Peyer's patch (tissue), 4 donors: ENCODE results near the gene NUFIP1. TPM values are rescaled to one million over a fixed set of nuclear protein-coding genes. Genes with fewer than 3 reads are reported as not detected.

Experiments
- DNase-seq, 3 donors: peaks; one replicate each; pipeline ENCODE4 v3.0.0-alpha.2; 2017 to 2019
- H3K27ac ChIP-seq, 4 donors: fragments of 200-600 bp; sonication (generic); one replicate each; pipeline ENCODE4 v1.5.1; 2016 to 2019
- H3K27me3 ChIP-seq, 2 donors: fragments of 200-600 bp; sonication (generic); one replicate each; pipeline ENCODE4 v1.5.1; 2019
- H3K36me3 ChIP-seq, 3 donors: fragments of 200-600 bp; sonication (generic); one replicate each; pipeline ENCODE4 v1.5.1; 2016 to 2019
- H3K4me1 ChIP-seq, 4 donors: fragments of 200-600 bp; sonication (generic); one replicate each; pipeline ENCODE4 v1.5.1; 2016 to 2019
- H3K4me3 ChIP-seq, 4 donors: fragments of 200-600 bp; sonication (generic); 1 replicate in 3 of 4; 2 replicates in 1 of 4; pipeline ENCODE4 v1.5.1; 2016 to 2019; ENCODE audit warnings: mild to moderate bottlenecking in 1 of 4
- H3K9me3 ChIP-seq, 4 donors: fragments of 200-600 bp; sonication (generic); one replicate each; pipeline ENCODE4 v1.5.1; 2016 to 2019; ENCODE audit warnings: mild to moderate bottlenecking in 1 of 4
- CTCF ChIP-seq, 6 experiments: fragments of 450-650 bp in 4 of 6; fragments of 200-600 bp in 2 of 6; sonication (generic) in 1 of 6; IDR thresholded peaks; one replicate each; pipeline ENCODE4 v1.5.1; 2017 to 2019; ENCODE audit warnings: antibody characterized with exemption in 6 of 6, mild to moderate bottlenecking in 3 of 6, moderate library complexity in 1 of 6
- POLR2A ChIP-seq, 2 donors: fragments of 450-650 bp; IDR thresholded peaks; one replicate each; pipeline ENCODE4 v1.5.1; 2017; ENCODE audit warnings: antibody characterized with exemption in 2 of 2, mild to moderate bottlenecking in 2 of 2, moderate library complexity in 2 of 2
- total RNA-seq, 4 donors: library from RNA; depleted of rRNA; stranded (reverse); fragments of >200 nt; gene quantifications; one replicate each; pipeline ENCODE4 v1.1.0, GENCODE V29; 2016

NUFIP1 gene
- total RNA-seq, 4 donors from 2014 or later: 0.76 to 4.1 (median 2.1) TPM

GRCh38 chr13:44976196-44976595 is 13.1 kb downstream of the NUFIP1 start:
- Histone ChIP-seq H3K27ac (no peak overlapping the region), H3K36me3 (peaks cover 0 to 30% (median 0%) of the 10 kb centered on the region in 3 donors), H3K9me3 (no peaks in the 10 kb centered on the region), H3K4me3 (no peak overlapping the region), H3K27me3 (no peaks in the 10 kb centered on the region), H3K4me1 (no peaks in the 10 kb centered on the region)
- DNase-seq: no peak
- TF ChIP-seq CTCF (IDR thresholded peaks at IDR 0.05) (no peak), POLR2A (IDR thresholded peaks at IDR 0.05) (no peak)

GRCh38 chr13:44974056-44974793 is 15.0 kb downstream of the NUFIP1 start:
- H3K9me3 ChIP-seq: no peaks in the 10 kb centered on the region
- no peak for DNase-seq
- H3K4me1 ChIP-seq: peaks cover 0 to 4% (median 0%) of the 10 kb centered on the region in 4 donors
- H3K27me3 ChIP-seq: no peaks in the 10 kb centered on the region
- H3K4me3 ChIP-seq: no peak overlapping the region
- peaks cover 0 to 16% (median 0%) of the 10 kb centered on the region in 3 donors for H3K36me3 ChIP-seq
- no peak overlapping the region for H3K27ac ChIP-seq
- TF ChIP-seq POLR2A (IDR thresholded peaks at IDR 0.05): no peak
- TF ChIP-seq CTCF (IDR thresholded peaks at IDR 0.05): no peak

- peaks cover 0 to 5% (median 0%) of the 10 kb centered on the region in 3 donors for H3K36me3 ChIP-seq
- H3K9me3 ChIP-seq: no peaks in the 10 kb centered on the region
- no peak overlapping the region for H3K27ac ChIP-seq
- H3K27me3 ChIP-seq: no peaks in the 10 kb centered on the region
- H3K4me1 ChIP-seq: peaks cover 0 to 14% (median 0%) of the 10 kb centered on the region in 4 donors
- H3K4me3 ChIP-seq: no peak overlapping the region
- TF ChIP-seq POLR2A (IDR thresholded peaks at IDR 0.05) (no peak), CTCF (IDR thresholded peaks at IDR 0.05) (peak; percentile 25 to 65 (median 53))
- no peak for DNase-seq
These were observed 16.2 kb downstream of the NUFIP1 start for GRCh38 chr13:44972956-44973581.

- Histone ChIP-seq H3K27ac (no peak overlapping the region), H3K27me3 (no peaks in the 10 kb centered on the region), H3K9me3 (no peaks in the 10 kb centered on the region), H3K4me3 (no peak overlapping the region), H3K36me3 (no peaks in the 10 kb centered on the region), H3K4me1 (peaks cover 0 to 14% (median 0%) of the 10 kb centered on the region in 4 donors)
- TF ChIP-seq POLR2A (IDR thresholded peaks at IDR 0.05) (no peak), CTCF (IDR thresholded peaks at IDR 0.05) (no peak)
- no peak for DNase-seq
These were observed 17.3 kb downstream of the NUFIP1 start for GRCh38 chr13:44971656-44972595.
